ENCODE measurements around the gene CHD3. TPM values are rescaled to one million over a fixed set of nuclear protein-coding genes. Genes with fewer than 3 reads are reported as not detected.

The CHD3 gene
- total RNA-seq, 1 experiment from 2014 or later = 23.8 TPM

DNA sequence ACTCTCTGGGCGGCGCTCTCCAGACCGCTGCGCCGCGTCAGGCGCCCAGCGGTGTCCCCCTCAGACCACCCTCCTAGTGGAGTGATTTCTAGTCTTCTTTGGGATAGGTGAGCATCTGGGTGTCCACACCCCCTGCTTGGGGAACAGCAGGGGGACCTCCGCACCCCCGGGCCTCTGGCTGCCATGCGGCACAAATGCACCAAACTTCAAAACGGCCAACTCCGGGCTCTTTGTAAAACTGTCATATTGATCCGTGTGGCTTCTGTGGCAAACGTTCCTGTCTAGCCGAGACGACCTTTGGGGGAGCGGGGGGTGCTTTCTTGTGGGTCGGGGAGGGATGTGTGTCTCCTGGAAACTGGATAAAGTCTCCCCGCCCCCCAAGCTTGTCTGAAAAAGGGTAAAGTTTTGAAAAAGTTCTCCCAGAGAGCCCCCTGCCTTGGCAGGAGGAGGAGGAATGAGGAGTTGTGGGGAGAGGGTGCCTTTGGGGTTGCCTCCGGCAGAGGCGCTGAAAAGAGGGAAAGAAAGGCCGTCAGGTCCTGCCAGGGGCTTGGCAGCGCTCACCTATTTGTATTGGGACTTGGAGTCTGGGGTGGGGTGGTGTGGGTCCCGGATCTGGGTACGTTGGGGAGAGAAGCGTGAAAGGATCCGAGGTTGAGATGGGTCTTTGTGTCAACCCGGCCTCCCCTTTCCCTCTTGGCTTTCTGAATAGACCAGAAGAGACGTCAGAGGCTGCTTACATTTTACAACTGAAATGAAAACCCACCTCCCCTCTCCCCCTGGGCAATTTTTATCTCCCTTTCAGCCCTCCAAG, 2.2 kb upstream of the CHD3 start:
- in situ Hi-C loops (cut with HindIII; ENCODE audit: low pct_unique_long_range_greater_than_20kb, low sequenced_read_pairs) = no loop called here
- peak; percentile 18 for DNase-seq (ENCODE audit: low read depth)

- in situ Hi-C loops (cut with HindIII; ENCODE audit: low pct_unique_long_range_greater_than_20kb, low sequenced_read_pairs) = no loop called here
- no peak for DNase-seq (ENCODE audit: low read depth)
These were observed 1.5 kb upstream of the CHD3 start for GRCh38 chr17:7887038-7887481.

DNA sequence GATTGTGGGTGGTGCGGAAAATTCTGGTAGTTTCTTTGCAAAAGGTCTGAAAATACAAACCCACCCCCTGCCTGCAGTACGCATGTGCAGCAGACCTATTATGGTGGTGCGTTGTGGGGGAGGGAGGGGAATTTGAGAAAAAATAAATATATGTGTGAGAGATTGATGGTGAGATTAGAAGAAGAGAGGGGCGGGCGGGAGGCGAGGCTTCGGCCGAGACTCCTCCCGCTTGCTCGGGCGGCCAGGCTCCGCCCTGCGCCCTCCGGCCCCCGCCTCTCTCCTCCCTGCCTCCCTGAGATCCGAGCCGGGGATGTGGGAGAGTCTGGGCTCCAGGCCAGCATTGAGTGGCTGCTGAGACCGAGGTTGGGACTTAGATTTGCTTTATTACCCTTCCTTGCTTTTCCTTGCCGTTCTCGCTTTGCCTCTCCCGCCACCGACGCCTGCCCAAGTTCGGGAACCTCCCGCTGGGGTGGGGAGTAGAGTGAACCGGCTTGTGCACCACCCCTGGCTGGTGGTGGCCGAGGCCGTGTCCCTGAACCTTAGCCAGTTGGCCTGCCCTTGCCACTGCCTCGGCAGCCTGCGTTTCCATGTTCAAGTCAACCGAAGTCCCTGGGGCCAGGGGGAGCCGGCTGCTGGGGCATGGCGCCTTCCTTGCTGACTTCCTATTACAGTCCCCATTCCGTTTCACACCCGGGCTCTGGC, 956 bp upstream of the CHD3 start:
- peak; percentile 97 for DNase-seq (ENCODE audit: low read depth)
- in situ Hi-C loops (cut with HindIII; ENCODE audit: low pct_unique_long_range_greater_than_20kb, low sequenced_read_pairs) = no loop called here

DNA sequence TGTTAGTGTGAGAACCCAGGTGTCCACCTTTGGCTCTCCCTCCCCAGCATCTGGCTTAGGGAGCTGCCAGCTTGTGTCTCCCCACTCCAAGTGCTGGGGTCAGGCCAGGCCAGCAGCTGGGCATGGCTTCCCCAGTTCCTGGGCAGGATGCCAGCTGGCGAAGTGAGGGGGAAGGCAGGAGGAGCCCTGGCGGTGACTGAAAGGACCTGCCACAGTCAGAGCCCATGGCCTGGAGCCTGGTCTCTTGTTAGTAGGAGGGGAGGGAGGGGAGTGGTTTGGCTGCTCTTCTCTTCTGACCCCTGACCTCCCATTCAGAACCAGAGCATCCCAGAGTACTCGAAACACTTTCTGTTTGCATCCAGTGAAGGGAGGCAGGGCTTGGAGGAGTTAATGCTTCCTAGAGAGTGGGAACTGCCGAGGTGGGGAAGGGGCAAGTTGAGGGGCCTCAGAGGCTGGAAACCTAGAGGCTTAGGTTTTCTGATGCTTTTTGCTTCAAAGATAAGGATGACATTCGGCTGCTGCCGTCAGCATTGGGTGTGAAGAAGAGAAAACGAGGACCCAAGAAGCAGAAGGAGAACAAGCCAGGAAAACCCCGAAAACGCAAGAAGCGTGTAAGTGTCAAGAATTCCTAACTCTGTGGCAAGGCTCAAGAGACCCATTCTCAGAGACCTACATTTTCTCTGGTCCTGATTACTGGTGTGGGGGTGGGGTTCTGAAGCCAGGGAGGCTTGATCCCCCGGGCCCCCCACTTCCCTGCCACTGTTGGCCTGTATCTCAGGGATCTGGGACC, 772 bp downstream of the CHD3 start:
- in situ Hi-C loops (cut with HindIII; ENCODE audit: low pct_unique_long_range_greater_than_20kb, low sequenced_read_pairs) = no loop called here
- DNase-seq (ENCODE audit: low read depth) = peak; percentile 80

DNA sequence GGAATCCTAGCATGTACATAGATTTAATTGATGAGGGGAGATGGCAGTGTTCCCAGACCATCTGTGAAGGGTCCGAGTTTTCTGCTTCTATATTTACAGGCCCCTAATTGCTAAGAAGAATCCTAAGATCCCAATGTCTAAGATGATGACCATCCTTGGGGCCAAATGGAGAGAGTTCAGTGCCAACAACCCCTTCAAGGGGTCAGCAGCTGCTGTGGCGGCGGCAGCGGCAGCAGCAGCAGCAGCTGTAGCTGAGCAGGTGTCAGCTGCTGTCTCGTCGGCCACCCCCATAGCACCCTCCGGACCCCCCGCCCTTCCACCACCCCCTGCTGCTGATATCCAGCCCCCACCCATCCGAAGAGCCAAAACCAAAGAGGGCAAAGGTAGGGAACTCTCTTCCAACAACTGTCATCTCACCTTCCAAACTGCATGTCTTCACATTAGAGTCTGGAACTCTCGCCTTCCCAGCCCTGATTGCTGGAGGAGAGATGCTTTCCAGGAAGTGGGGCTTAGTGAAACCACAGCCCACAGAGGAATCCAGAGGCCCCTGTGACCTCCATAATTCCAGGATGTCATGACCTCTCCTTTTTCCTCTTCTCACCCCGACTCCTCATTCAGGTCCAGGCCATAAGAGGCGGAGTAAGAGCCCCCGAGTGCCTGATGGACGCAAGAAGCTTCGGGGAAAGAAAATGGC, 4.7 kb downstream of the CHD3 start:
- in situ Hi-C loops (cut with HindIII; ENCODE audit: low pct_unique_long_range_greater_than_20kb, low sequenced_read_pairs) = no loop called here
- DNase-seq (ENCODE audit: low read depth) = no peak

- in situ Hi-C loops (cut with HindIII; ENCODE audit: low pct_unique_long_range_greater_than_20kb, low sequenced_read_pairs) = no loop called here
- no peak for DNase-seq (ENCODE audit: low read depth)
These were observed 5.6 kb downstream of the CHD3 start for GRCh38 chr17:7894226-7894625.

DNA sequence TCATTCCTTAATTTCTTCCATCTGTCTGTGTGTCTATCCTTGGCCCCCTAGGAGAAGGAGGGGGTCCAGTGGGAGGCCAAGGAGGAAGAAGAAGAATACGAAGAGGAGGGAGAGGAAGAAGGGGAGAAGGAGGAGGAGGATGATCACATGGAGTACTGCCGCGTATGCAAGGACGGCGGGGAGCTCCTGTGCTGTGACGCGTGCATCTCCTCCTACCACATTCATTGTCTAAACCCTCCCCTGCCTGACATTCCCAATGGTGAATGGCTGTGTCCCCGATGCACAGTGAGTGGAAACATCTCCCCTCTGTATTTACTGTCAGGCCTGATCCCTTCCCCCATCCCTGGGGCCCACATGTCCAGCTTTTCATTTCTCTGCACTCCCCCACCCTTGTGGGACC, 6.3 kb downstream of the CHD3 start:
- in situ Hi-C loops (cut with HindIII; ENCODE audit: low pct_unique_long_range_greater_than_20kb, low sequenced_read_pairs) = no loop called here

DNA sequence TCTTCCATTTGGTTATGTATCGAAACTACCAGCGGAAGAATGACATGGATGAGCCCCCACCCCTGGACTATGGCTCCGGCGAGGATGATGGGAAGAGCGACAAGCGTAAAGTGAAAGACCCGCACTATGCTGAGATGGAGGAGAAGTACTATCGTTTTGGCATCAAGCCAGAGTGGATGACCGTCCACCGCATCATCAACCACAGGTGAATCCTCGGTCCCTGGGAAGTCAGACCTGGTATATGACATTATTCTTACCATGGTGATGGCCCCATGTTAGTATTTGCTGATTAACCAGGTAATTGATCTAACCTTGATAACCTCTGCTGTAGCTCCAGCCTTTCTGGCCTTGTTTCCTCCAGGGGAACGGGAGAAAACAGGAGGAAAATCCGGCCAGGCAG, 8.5 kb downstream of the CHD3 start:
- in situ Hi-C loops (cut with HindIII; ENCODE audit: low pct_unique_long_range_greater_than_20kb, low sequenced_read_pairs) = no loop called here
- DNase-seq (ENCODE audit: low read depth) = no peak

More for the DNA sequence above, 6.3 kb downstream of the CHD3 start:
- DNase-seq (ENCODE audit: low read depth) = no peak

- DNase-seq (ENCODE audit: low read depth) = no peak
These were observed 9.2 kb downstream of the CHD3 start for GRCh38 chr17:7897773-7898172.

DNA sequence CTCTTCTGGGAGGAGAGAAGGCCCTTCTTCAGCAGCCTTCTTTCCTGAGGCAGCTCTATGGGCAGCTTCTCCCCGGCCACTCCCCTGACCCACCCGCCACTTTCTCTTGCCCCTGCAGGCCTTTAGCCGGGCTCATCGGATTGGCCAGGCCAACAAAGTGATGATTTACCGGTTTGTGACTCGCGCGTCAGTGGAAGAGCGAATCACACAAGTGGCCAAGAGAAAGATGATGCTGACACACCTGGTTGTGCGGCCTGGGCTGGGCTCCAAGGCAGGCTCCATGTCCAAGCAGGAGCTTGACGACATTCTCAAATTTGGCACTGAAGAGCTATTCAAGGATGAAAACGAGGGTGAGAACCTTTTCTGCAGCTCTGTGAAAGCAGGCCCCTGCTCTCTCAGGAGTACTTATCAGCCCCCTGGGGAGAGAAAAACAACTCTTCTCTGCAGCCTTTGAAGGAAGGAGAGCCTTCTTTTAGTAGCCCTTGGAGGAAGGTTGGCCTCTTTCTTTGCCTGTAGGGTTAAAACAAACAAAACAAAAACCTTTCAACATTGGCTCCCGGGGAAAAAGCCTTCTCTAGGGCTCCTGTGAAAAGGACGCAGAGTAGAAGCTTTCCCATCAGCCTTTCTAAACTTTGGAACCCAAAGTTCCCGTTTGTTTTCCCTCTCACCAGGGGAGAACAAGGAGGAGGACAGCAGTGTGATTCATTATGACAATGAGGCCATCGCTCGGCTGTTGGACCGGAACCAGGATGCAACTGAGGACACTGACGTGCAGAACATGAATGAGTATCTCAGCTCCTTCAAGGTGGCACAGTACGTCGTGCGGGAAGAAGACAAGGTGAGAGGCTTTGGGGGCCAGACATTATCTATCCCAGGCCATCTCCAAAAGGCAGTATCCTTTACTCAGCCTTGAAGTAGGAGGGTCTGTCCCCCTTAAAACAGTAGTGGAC, 14.8 kb downstream of the CHD3 start:
- in situ Hi-C loops (cut with HindIII; ENCODE audit: low pct_unique_long_range_greater_than_20kb, low sequenced_read_pairs) = no loop called here
- no peak for DNase-seq (ENCODE audit: low read depth)

More at GRCh38 chr17:7897773-7898172, 9.2 kb downstream of the CHD3 start:
- in situ Hi-C loops (cut with HindIII; ENCODE audit: low pct_unique_long_range_greater_than_20kb, low sequenced_read_pairs) = no loop called here

GRCh38 chr17:7909089-7909488, 20.5 kb downstream of the CHD3 start:
- in situ Hi-C loops (cut with HindIII; ENCODE audit: low pct_unique_long_range_greater_than_20kb, low sequenced_read_pairs) = no loop called here
- DNase-seq (ENCODE audit: low read depth) = no peak

DNA sequence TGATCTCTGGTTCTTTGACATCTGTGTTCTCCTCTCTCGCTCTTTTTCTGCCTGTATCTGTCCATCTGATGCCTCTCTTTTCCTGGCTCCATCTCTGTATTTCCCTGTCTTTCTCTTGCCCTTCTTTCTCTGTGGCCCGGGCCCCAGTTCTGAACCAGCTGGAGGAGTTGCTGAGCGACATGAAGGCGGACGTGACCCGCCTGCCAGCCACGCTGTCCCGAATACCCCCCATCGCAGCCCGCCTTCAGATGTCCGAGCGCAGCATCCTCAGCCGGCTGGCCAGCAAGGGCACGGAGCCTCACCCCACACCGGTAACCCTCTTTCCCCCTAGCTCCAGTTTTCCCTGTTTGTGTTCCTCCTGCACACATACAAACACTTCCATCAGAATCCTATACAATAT, 21.7 kb downstream of the CHD3 start:
- in situ Hi-C loops (cut with HindIII; ENCODE audit: low pct_unique_long_range_greater_than_20kb, low sequenced_read_pairs) = no loop called here
- no peak for DNase-seq (ENCODE audit: low read depth)

GRCh38 chr17:7910711-7911110, 22.1 kb downstream of the CHD3 start:
- DNase-seq (ENCODE audit: low read depth) = no peak
- in situ Hi-C loops (cut with HindIII; ENCODE audit: low pct_unique_long_range_greater_than_20kb, low sequenced_read_pairs) = no loop called here

GRCh38 chr17:7911116-7911515, 22.5 kb downstream of the CHD3 start:
- no peak for DNase-seq (ENCODE audit: low read depth)
- in situ Hi-C loops (cut with HindIII; ENCODE audit: low pct_unique_long_range_greater_than_20kb, low sequenced_read_pairs) = no loop called here

DNA sequence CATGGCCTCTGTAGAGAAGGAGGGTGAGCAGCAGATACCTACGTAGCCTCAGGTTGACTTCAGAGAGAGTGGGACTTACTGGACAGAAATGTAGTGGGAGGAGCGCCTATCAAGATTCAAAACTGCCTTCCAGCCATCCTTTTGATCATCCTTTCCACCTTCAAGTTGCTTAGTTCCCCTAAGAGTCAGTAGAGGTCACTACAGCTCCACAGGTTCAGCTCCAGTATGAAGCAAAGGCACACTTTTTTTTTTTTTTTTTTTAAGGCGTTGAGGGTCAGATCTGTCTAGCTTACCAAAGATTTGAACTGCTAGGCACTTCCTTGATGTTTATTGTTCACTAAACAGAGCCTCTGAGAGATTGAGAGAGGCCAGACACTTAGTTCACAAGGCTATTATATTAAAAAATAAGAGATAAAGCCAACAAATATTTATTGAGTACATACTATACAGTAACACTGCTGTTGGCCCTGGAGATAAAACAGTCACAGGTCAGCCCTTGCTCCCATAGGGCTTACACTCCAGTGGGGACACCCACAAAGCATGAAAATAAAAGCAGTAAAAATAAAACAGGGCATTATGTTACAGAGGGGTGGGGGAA, 24.4 kb downstream of the CHD3 start:
- peak; percentile 67 for DNase-seq (ENCODE audit: low read depth)
- in situ Hi-C loops (cut with HindIII; ENCODE audit: low pct_unique_long_range_greater_than_20kb, low sequenced_read_pairs) = no loop called here

DNA sequence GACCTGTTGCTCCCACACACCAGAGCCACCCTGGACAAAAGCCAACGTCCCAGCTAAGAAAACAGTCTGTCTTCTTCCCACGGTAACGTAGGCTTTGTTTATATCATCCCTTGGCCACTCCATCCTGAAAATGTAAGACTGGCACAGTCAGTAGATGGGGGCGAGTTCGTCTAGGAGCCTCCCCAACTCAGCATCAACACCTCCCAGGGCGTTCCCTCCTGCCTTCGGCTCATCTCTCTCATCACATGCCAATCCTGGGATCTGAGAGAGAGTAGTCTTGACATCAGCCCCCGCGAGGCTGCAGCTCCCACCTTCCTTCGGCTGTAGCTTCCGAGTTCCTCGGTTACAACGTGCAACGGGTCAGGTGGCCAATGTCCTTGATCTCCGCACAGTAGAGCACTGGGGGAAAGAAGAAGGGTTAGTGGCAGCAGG, 26.6 kb downstream of the CHD3 start:
- no peak for DNase-seq (ENCODE audit: low read depth)

More for the DNA sequence above, 26.6 kb downstream of the CHD3 start:
- in situ Hi-C loops (cut with HindIII; ENCODE audit: low pct_unique_long_range_greater_than_20kb, low sequenced_read_pairs) = no loop called here
